ENCODE results near the gene WWP2.

WWP2 gene

DNA sequence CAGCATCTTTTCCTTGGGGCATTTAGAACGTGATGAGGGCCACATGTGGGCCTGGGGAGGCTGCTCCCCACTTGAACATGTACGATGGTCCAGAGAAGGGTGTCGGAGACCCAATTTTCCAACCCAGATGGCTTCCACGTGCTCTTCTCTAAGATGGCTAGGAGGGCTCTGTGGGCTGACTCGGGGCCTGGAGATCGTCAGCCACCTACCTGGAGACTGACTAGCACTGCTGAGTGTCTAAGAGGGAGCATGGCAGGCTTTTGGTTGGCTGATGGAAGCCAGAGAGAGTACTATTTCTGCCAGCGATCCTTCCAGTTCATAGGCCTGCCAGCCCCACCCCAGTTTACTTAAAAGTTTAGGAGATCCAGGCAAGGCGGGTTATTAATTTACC, 128.8 kb downstream of the WWP2 start:
- DNase-seq = no peak

DNA sequence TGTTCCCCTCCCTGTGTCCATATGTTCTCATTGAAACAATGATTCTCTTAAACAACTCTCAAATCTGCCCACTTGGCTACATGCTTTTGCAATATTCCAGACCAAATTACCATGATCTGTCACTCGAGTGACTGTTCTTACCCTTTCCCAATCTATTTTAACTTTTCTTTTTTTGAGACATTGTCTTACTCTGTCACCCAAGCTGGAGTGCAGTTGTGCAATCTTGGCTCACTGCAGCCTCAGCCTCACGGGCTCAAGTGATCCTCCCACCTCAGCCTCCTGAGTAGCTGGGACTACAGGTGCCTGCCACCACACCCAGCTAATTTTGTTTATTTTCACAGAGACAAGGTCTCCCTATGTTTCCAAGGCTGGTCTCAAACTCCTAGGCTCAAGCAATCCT, 130.2 kb downstream of the WWP2 start:
- DNase-seq = no peak

DNA sequence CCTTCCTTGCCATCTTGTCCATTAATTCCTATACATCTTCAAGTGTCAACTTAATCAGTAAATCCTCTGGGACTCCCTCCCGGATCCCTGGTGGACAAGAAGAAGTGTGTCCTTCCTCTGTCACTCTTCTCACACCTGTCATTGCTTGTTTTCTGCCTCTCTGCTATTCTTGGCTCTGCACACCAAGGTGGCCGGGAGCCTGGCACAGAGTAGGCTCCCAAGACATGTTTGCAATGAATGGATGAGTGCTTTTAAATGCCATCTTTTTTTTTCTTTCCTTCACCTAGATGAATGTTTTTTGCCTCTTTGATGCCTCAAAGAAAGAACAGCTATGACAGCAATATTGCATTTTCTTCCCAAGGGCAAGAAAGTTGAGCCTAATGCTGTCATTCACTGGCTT, 131.0 kb downstream of the WWP2 start:
- DNase-seq = no peak

DNA sequence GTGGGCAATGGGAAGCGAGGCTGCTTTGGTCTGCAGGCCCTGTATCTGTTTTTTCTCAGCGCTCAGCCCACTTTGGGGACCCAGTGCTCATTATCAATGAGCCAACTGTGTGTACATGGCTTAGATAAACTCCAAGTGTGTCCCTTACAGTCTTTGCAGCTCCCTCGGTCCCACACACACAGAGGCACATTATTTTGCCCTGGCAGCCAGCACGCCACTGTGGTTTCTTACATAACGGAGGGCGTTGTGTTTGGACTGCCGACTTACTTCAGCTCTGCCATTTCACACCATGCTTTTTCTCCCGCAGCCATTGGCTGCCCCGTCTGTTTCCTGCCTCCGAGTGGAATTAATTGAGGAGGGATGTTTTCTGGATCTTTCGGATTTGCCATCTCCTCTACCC, 132.5 kb downstream of the WWP2 start:
- no peak for DNase-seq

DNA sequence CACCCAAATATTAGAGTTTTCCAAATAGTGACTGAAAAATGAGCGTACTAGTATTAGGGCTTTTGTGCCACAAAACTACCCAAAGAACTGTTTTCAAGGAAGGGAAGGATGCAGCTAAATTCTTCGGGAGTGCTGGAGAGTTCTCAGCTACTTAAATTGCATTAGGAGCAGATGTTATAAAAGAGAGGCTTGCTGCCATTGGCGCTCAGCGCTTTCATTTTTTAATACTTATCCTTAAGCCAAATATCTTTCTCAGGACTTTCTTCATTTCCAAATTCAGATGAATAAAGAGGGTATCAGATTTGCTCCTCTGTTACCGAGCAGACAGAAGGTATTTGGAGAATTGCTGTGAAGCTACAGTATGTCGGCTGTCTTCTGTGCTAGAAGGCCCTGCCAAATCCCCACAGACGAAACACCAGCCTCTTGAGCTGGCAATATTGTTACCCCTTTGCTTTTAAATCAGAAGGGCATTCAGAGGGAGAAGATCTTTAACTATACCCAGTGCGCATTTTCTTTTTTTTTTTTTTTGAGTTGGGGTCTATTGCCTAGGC, 141.8 kb downstream of the WWP2 start:
- no peak for DNase-seq

DNA sequence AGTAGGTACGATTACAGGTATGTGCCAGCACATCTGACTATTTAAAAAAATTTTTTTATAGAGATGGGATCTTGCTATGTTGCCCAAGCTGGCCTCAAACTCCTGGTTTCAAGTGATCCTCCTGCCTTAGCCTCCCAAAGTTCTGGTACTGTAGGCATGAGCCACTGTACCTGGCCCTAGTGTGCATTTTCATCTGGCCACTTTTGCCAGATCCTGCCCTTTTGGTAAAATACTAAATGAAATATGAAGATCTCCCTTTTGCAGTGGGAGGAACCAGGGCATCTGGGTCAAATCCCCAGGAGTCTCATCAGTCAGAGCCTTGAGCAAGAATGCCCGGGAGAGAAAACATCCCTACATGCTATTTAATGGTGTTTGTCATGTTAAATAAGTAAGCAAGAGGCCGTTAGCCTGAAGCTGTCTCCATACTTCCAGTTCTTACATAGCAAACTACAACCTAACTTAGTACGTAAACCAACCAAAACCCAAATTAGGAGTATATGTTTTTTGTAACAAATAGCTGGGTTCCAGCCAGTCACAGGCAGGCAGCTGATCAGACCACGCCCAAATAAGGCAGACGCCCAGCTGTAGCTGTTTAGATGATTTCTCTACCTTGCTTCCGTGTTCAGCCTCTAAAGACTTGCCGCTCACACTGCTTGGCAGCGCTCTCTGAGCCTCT, 142.5 kb downstream of the WWP2 start:
- DNase-seq = no peak

DNA sequence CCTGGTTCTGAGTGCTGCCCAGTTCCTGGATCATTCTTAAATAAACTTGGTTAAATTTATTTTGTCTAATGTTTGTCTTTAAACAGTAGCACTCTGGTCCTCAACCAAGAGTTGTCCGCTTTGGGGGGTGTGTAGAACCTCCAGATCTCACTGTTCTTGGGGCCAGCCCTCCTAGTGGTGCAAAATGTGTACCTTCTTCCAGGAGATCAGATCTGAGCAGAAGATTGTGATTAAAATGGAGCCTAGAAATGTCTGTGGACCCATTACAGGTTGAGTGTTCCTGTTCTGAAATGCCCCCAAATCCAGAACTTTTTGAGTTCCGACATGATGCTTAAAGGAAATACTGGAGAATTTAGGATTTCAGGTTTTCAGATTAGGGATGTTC, 143.0 kb downstream of the WWP2 start:
- DNase-seq = no peak

DNA sequence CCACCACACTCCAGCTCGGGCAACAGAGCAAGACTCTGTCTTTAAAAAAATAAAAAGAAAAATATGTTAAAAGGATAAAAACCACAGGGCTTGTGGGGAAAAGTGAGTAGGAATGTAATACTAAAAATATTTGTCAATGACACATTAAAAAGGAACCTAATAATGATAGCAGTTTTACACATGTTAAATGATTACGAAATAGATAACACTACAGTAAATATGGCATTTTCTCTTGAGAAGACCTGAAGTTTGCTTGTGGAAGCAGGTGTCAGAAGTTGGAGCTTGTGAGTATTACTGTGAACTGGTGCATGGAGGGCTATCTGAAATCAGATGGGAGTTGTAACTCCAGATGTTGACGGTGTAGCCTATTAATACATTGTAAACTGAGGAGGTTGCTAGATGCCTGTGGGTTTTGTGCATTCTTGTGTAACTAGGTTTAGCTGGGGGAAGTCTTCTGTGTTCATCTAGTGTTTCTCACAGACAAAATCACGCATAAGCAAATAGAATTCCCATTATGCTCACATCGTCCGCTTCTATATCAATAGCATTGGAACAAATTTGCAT, 144.8 kb downstream of the WWP2 start:
- no peak for DNase-seq

DNA sequence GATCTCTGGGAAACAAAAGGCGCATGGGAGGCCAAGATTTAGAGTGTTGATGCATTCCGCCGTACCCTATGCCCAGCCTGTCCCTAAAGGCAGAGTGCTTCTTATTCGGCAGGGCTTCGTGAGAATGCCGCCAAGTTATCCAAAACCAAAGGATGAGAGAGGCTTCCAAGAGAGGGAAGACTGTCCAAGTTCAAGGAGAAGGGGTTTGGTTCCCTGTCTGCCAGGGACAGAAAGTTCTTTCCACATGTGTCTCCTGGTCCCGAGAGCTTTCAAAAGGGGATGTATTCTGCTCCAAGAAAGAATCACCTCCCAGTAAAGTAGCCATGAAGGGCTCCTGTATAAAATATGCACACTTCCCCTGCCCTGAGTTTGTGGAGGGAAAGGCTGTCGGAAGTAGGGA, 146.9 kb downstream of the WWP2 start:
- no peak for DNase-seq

DNA sequence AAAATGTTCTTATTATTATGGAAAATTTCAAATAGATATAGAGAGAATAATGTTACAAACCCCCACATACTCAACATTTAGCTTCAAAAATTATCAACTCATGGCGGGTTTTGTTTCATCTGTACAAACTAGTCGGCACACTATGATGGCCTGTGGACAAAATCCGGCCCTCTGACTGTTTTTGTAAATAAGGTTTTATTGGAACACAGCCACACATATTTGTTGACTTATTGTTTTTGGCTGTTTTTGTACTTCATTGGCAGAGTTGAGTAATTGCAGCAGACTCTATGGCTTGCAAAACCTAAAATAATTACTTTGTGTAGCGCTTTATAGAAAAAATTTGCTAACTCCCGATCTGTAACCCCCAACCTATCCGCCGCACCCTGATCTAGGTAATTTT, 147.6 kb downstream of the WWP2 start:
- no peak for DNase-seq

DNA sequence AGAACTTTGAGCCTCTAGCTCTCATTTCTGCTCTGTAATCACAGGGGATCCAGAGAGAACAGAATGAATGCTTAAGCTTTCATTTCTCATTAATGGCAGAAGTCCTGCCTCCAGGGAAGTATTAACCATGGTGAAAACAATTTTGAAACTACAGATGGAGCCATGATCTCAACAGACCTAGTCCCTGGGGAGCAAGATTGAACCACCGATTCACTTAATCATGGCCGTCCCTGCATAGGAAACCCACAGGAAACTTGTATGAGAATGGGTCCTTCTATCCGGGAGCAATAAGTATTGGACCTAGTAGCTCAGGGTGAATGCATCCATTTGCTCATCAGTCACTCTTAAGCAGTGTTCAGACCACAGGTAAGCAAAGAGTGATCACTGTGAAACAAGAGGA, 148.8 kb downstream of the WWP2 start:
- DNase-seq = no peak

DNA sequence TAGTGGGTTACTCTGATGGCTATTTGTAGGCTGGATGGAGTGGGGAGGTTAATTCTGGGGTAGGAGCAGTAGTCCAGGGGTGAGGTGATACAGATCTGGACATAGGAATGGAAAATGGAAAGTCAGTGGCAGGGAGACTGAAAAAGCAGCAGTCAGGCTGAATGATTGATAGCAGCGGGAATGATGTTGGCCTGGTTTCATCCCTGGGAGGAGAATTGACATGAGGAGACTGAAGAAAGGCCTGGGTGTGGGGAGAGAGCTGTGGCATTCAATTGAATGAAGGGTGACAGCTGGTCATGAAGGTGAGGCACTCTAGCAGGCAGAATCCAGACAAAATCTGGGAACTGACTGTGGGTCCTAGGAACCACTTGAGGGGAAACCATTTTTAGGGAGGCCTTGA, 154.3 kb downstream of the WWP2 start:
- no peak for DNase-seq

DNA sequence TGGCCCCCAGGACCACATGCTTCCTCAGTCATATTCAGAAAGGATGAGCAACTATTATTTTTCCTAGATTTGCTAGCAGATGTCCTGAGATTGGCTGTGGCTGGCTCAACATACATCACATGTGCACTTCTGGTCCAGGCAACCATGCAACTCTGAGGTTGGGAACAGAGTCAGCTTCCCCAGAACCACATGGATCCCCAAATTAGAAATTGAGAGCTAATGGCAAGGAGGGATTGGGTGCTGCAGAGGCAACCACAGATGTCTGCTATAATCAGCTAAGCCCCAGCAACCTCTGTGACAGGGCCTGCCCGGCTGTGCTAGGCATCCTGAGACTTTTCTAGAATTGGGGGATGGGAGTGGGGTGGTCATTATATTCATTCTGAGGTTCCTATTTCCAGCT, 155.2 kb downstream of the WWP2 start:
- no peak for DNase-seq

DNA sequence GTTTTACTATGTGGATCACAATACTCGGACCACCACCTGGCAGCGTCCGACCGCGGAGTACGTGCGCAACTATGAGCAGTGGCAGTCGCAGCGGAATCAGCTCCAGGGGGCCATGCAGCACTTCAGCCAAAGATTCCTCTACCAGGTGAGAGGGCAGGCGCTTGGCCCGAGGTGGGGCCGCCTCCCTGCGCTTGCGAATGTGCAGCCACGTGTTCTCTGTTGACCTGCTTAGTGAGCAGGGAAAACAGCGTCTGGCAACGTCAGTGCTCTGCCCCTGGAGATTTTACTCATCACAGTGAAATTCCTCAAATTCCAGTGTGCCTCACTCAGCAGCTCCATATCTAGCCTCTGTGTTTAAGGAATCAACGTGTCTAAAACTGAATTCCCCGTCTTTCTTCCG, 155.6 kb downstream of the WWP2 start:
- no peak for DNase-seq

DNA sequence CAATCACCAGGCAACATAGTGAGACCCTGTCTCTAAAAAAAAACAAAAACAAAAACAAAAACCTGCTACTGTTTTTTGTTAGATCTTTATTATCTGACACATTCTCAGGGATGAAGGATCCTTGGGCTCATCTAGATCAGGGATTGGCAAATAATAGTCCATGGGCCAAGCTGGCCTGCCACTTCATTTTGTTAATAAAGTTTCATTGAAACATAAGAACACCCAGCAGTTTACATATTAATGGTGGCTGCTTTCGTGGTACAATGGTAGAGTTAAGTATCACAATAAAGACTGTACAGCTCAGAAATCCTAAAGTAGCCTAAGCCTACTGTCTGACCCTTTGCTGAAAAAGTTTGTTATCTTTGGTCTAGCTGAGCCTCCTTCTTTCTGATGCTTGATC, 156.1 kb downstream of the WWP2 start:
- DNase-seq = no peak

DNA sequence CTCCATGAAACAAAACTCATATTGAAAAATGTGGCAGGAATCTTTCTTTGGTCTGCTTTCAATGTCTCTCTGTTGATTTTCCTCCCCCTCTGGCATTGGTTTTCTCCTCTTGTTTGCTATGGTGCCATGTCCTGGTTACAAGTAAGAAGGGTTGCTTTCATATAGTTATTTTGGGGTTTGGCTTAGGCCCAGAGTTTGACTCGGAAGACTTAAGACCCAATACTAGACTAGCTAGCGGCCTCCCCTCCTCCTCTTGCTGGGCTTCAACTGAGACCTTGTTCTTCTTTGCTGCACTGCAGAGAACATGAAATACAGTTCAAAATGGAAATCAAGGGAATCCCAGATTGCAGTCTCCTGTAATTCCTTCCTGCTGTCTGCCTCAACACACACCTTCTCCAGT, 159.0 kb downstream of the WWP2 start:
- no peak for DNase-seq

DNA sequence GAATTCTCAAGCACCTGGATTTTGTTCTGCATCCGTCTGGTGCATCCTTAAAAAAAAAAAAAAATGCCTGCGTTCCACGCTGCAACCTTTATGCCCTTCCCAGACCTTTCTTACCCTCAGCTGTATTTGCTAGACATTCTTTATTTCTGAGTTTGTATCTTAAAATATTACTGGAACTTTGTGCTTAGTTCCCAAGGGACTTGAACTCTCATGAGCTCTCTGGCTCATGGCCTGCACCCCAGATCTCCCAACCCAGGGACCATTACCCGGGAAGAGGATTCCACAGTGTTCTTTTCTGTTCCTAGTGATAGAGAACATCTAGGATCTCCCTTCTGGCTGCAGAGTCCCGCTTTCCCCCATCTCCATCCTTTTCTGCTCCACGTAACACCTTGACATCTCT, 160.1 kb downstream of the WWP2 start:
- DNase-seq = no peak

DNA sequence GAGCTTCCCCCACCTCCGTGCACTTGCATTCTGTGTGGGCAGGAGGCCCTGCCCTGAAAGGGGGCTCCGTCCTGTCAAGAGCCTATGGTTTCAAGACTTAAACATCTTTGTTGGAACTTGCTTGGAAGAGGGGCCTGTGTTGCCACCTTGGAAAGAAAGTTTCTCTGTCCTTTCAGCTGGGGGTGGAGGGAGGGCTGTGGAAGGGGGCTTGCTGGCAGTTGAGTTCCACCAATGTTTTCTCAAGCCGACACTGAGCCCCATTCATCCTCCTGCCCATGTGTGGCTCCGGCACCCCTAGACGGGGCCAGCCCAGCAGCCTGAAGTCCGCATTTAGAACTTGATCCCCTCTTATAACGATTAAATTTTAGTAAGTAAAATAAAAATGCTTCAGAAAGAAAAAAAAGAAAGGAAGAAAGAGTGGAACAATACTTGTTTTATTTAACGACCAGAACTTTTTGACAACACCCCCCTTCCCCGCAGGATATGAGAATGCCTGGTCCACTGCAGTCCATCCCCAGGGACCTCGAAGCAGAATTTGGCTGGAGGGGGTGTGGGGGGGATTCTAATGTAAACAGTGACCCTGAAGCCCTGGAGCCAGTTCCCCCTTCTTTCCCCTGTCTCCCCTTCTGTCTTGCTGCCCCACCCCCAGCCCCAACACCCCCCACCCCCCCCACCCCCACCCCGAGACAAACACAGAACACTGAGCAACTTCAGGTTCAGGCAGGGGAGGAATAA, 162.1 kb downstream of the WWP2 start:
- DNase-seq = no peak

DNA sequence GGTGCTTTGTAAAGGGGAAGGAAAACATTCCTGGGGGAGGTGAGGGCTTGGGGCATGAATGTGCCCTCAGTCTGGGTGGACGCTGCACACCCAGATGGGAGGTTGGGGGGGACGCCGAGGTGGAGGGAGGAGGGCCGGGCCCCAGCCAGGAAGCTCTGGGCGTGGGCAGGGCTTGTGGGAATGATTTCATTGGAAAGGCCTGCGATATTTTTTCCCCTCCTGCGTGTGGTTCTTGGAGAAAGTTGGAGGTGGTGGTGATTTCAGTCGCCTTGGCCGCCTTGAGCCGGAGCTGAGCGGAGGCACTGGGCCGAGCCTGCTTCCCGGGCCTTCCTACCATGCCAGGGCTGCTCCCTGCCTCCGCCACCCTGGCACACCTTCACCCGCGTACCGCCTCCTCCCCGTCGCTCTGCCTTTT, 162.7 kb downstream of the WWP2 start:
- no peak for DNase-seq

DNA sequence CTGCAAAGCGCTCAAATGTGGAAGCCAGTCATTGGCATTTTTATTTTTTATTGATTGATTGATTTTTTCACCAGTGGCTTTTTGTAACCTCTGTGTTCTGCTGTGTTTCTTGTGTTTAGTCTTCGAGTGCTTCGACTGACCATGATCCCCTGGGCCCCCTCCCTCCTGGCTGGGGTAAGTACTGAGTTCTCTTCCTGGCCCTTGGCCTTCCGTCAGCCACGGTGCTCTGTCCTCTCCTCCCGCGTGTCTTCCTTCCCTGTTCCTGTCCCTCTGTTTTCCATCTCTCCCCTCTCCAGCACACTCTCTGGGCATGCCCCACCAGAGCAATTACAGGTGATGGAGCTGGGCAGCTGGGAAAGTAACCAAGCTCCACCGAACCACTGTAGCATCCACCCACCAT, 163.2 kb downstream of the WWP2 start:
- DNase-seq = no peak

DNA sequence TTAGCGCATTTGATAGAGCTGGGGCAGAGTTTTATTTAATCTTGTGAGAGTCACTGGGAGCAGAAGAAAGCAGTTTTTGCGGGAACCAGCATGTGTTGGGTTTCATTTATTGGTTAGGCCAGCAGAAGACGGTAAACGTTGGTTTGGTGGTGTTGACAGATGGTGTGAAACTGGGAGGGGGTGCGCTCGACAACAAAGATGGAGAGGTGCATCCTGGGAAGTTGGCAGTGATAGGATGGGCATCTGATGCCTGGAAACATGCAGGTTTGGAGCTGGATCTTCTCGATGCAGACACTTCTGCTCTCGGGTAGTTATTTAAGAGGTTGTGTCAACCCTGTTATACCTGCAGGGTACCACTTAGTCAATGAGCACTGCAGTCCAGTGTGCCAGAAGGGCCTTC, 164.1 kb downstream of the WWP2 start:
- no peak for DNase-seq

DNA sequence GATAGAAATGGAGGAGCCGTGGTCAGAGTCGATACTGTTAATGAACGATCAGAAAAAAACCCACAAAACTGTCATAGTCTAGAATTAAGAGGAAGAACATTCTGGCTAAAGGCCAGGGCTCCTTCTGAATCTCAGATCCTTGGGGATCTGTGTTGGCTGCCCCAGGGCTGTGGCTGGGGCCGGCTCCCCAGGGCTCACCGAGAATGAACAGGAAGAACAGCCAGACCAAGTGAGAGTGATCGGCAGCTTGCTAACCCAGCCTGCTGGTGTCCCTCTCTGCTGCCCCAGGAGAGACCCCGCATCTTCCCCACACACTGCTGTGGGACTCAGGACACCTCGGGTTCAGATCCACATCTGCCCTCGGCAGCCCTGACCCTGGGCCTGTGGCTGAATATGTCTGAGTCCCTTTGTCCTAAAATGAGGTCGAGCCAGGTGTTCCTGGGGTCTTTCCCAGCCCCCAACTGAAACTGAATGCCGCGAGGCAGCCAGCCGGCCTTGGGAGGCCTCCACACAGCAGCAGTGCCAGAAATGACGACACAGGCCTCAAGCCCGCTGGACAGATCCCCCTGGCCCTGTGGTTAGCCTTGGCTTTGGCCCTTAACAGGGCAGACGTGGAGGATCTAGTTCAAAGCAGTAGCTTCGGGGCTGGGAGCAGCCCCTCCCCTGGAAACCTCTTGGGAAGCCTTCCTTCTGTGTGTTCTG, 165.1 kb downstream of the WWP2 start:
- no peak for DNase-seq

DNA sequence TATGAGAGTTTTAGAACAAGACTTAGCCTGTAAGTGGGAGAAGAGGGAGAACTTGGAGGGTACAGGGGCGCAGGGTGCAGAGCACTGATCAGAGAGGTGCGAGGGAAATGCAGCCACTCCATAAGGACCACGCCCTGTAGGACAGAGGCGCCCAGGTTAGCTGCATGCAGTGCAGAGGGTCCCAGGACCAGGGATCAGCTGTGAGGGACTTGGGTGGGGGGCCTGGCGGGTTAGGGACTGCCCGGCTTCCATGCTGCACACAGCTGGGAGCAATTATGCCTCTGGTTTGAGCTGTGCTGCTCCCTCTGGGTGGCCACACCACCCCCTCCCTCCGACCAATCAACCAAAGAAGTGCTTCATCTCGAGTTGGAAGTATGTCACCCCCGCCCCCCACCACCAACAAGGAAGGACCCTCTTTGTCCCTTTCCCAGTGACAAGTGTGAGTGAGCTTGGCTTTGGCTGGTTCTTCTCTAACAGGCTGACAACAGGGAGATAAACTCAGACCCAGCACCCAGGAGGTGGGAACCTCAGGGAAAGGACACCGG, 166.8 kb downstream of the WWP2 start:
- no peak for DNase-seq
